Nephron (organoid): ENCODE results near the gene MAGI2.

ENCODE experiments used
- H3K27ac Mint-ChIP-seq, 3 experiments: 2 replicates each; pipeline ENCODE4 v1.8.0; 2020; ENCODE audit warnings: mixed read lengths in 3 of 3, mild to moderate bottlenecking in 2 of 3, moderate library complexity in 1 of 3
- H3K27me3 Mint-ChIP-seq: 2 replicates; pipeline ENCODE4 v1.8.0; 2021; ENCODE audit warnings: low read depth, mild to moderate bottlenecking, moderate library complexity, mixed read lengths
- H3K36me3 Mint-ChIP-seq: 2 replicates; pipeline ENCODE4 v1.8.0; 2020; ENCODE audit warnings: low read depth, mixed read lengths
- H3K4me1 Mint-ChIP-seq: 2 replicates; pipeline ENCODE4 v1.8.0; 2020; ENCODE audit warnings: mixed read lengths
- H3K4me3 Mint-ChIP-seq, 3 experiments: 2 replicates each; pipeline ENCODE4 v1.8.0; 2020; ENCODE audit warnings: mild to moderate bottlenecking in 3 of 3, mixed read lengths in 3 of 3, moderate library complexity in 2 of 3
- H3K9me3 Mint-ChIP-seq: 2 replicates; pipeline ENCODE4 v1.8.0; 2020; ENCODE audit warnings: mixed read lengths
- TF ChIP-seq, protein P1 (sequence below), 3 experiments: fragments of 200-600 bp; sonication (generic); IDR thresholded peaks; one replicate each; pipeline ENCODE4 v1.5.0; 2021; ENCODE audit warnings: antibody characterized with exemption in 3 of 3; ENCODE audit not compliant: unreplicated experiment in 3 of 3

MAGI2 gene

DNA sequence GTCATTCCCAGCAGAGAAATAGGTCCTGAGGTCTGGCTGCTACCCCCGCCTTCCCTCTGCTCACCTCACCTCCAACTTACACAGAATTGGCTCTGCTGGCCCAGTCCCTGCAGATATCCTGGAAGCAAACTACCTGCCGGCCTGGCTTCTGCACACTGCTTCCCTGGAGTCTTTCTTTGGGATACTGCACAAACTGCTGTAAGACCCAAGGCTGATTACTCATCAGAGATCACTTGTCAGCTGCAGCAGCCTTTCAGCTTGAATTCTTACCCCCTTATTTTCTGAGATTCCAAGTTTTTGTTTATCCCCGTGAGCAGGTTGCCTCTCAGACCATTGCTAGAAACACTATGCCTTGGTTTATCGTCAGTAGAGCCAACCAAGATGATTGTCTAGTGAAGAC lies 1228.5 kb downstream of the MAGI2 start:
- H3K36me3 Mint-ChIP-seq, result no peaks in the 10 kb centered on the region
- no peaks in the 10 kb centered on the region for H3K9me3 Mint-ChIP-seq
- H3K27ac Mint-ChIP-seq, result peak overlapping the region in 1 of 3 experiments; percentile 84
- H3K27me3 Mint-ChIP-seq, result no peaks in the 10 kb centered on the region
- H3K4me3 Mint-ChIP-seq, result no peak overlapping the region
- TF ChIP-seq, protein P1, sequence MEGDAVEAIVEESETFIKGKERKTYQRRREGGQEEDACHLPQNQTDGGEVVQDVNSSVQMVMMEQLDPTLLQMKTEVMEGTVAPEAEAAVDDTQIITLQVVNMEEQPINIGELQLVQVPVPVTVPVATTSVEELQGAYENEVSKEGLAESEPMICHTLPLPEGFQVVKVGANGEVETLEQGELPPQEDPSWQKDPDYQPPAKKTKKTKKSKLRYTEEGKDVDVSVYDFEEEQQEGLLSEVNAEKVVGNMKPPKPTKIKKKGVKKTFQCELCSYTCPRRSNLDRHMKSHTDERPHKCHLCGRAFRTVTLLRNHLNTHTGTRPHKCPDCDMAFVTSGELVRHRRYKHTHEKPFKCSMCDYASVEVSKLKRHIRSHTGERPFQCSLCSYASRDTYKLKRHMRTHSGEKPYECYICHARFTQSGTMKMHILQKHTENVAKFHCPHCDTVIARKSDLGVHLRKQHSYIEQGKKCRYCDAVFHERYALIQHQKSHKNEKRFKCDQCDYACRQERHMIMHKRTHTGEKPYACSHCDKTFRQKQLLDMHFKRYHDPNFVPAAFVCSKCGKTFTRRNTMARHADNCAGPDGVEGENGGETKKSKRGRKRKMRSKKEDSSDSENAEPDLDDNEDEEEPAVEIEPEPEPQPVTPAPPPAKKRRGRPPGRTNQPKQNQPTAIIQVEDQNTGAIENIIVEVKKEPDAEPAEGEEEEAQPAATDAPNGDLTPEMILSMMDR (IDR thresholded peaks at IDR 0.05; ENCODE audit: unreplicated experiment in 3 of 3), result no peak
- peaks cover 21% of the 10 kb centered on the region for H3K4me1 Mint-ChIP-seq

DNA sequence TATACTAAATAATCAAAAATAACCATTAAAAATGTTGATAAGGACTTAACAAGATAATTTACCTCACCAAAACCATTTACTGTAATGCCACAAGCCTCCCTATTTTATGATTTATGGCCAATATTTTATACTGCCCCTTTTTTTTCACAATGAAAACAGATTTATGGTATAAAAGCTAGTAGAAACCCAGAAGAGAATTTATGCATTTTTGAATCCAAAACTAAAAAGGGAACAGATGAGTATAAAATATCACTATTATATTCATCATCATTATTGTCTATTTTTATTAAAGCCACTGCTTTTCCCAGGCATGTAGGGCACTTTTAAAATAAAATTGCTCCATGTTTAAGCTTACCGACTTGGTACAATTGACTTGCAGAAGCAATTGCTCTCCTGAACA lies 1229.9 kb downstream of the MAGI2 start:
- H3K9me3 Mint-ChIP-seq, result no peaks in the 10 kb centered on the region
- TF ChIP-seq, protein P1 (IDR thresholded peaks at IDR 0.05; ENCODE audit: unreplicated experiment in 3 of 3), result no peak
- no peaks in the 10 kb centered on the region for H3K36me3 Mint-ChIP-seq
- peak overlapping the region in 1 of 3 experiments; percentile 53 for H3K27ac Mint-ChIP-seq
- no peaks in the 10 kb centered on the region for H3K27me3 Mint-ChIP-seq
- peaks cover 21% of the 10 kb centered on the region for H3K4me1 Mint-ChIP-seq
- no peak overlapping the region for H3K4me3 Mint-ChIP-seq

DNA sequence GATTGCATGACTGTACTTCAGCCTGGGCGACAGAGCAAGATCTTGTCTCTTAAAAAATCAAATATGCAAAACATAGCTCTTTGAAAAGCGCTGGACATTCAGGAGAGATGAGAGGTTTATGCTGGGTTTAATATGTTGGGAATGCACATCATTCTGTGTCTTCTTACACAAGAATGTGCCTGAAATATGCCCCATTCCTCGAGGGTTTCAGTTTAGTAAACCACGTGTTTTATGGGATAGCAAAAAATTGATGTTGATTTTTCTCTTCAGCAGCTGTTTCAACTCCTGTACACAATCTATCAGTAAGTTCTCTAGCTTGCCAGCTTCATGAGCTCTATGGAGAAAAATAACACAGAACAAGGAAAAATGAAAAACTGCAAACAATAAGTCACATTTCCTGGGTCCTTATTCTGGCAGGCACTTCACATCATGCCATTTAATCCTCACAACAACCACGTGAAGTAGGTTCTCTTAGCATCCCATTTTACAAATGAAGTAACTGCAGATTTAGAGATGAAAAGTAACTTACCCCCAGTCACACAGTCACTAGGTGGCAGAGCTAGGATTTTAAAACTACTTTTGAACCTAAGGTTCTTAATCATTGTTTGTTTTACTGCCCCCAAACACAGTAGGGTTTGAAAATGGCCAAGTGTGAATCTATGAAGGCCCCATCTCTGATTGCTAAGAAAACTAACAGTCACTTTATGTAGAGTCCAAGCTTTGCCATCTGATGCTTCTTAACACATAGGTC lies 1231.3 kb downstream of the MAGI2 start:
- no peaks in the 10 kb centered on the region for H3K27me3 Mint-ChIP-seq
- no peaks in the 10 kb centered on the region for H3K9me3 Mint-ChIP-seq
- TF ChIP-seq, protein P1 (IDR thresholded peaks at IDR 0.05; ENCODE audit: unreplicated experiment in 3 of 3), result no peak
- H3K27ac Mint-ChIP-seq, result peak overlapping the region; percentile 27 to 60 (median 53)
- H3K4me1 Mint-ChIP-seq, result peaks cover 21% of the 10 kb centered on the region
- no peak overlapping the region for H3K4me3 Mint-ChIP-seq
- H3K36me3 Mint-ChIP-seq, result no peaks in the 10 kb centered on the region

DNA sequence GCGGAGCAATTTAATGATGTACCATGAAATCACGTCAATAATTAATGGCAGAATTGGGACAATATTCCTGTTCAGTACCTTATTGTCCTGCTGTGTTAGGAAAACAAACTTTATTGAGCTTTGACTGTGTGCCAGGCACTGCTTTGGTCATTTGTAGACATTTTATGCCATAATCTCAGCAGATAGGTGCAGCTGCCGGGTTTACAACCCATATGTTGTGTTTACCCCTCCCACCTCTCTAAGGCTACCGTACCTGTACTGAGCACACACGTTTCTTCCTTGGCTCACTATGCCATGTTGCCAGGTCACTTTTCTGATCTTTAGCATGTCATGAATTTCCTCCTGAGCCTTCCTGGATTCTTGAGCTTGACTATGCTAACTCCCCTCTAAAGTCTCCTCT lies 1232.7 kb downstream of the MAGI2 start:
- Mint-ChIP-seq H3K27ac (no peak overlapping the region), H3K36me3 (no peaks in the 10 kb centered on the region), H3K27me3 (no peaks in the 10 kb centered on the region), H3K4me1 (peaks cover 21% of the 10 kb centered on the region), H3K4me3 (no peak overlapping the region), H3K9me3 (no peaks in the 10 kb centered on the region)
- TF ChIP-seq, protein P1 (IDR thresholded peaks at IDR 0.05; ENCODE audit: unreplicated experiment in 3 of 3), result no peak

DNA sequence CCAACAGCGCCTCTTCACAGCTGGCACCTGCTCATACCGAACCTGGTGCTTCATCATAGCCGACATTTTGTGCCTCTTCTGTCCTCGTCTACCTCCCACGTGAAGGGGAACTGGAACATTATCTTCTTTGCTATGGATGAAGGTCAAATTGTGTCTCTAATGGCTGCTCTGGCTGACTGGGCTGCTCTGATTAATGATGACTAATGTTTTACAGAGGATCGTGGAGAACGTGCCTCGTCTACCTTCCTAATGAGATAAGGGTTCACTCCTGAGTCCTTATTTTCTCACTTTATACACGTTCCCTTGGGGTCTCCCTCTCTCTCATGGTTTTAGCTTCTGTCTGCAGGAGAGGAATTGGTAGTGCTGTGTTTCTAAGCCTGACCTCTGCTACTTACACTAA lies 1234.6 kb downstream of the MAGI2 start:
- Mint-ChIP-seq H3K4me3 (no peak overlapping the region), H3K27ac (peak overlapping the region; percentile 18 to 42 (median 36)), H3K27me3 (no peaks in the 10 kb centered on the region), H3K9me3 (no peaks in the 10 kb centered on the region), H3K36me3 (no peaks in the 10 kb centered on the region), H3K4me1 (peaks cover 16% of the 10 kb centered on the region)
- TF ChIP-seq, protein P1 (IDR thresholded peaks at IDR 0.05; ENCODE audit: unreplicated experiment in 3 of 3), result no peak

DNA sequence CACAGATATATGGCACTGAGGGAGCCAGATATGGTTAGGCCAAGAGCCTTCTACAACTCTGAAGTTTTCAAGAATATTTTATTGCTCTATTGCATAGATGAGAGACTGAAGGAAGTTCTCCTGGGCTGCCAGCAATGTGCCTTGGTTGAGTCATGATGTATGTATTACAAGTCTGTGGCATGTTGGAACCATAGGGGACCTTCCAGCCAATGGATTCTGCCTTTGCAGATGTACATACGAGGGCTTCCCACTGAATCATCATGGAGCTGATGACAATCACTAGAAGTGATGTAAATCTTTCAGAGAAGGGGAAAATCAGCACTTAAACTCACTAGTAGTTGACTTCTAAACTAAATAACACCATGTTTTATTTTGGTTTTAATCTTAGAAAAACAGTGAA lies 1235.4 kb downstream of the MAGI2 start:
- peak overlapping the region in 1 of 3 experiments; percentile 42 for H3K27ac Mint-ChIP-seq
- H3K27me3 Mint-ChIP-seq, result no peaks in the 10 kb centered on the region
- no peaks in the 10 kb centered on the region for H3K9me3 Mint-ChIP-seq
- H3K36me3 Mint-ChIP-seq, result no peaks in the 10 kb centered on the region
- H3K4me1 Mint-ChIP-seq, result peaks cover 12% of the 10 kb centered on the region
- H3K4me3 Mint-ChIP-seq, result no peak overlapping the region
- TF ChIP-seq, protein P1 (IDR thresholded peaks at IDR 0.05; ENCODE audit: unreplicated experiment in 3 of 3), result no peak
